NCI-H1694 (cell line): Measurements from ENCODE around the gene PTPN5.
"Not testable (repeated sequence)": the region's sequence is repeated elsewhere in the genome, so short reads cannot be mapped to it uniquely, and the experiment has no call there.

Experiments
- DNase-seq: peaks from one replicate; lab custom pipeline; 2025; lab: John Stamatoyannopoulos, UW

PTPN5 gene

DNA sequence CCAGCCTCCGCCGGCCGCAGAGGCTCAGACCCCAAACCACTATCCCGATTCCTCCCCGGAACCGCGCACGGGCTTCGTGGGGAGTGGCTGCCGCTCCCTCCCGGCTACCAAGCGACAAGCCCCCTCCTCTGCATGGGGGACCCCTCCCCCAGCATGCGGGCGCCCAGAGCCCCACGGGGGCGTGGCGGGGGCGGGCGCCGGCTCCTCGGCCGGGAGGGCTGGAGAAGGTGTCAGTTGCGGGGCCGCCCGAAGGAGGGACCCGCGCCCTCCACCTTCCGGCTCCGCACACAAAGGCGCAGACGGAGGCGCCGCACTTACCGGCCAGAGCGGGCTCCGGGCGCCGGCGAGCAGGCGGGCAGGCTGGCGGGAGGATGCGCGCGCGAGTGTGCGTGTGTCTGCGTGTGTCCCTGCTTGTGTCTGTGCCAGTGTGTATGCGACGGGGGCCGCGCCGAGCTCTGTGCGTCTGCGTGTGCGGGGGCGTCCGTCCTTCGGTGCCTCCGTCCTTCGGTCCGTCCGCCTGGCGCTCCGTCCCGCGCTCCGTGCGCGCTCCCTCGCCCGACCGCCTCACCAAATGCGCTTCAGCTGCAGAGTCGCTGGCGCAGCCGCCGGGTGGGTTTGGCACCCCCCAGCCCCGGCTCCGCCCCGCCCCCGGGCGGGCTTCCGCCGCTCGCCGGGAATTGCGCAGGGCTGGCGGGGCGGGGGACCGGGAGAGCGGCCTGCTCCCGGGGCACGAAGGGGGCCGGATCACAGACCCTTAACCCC, at the start of gene PTPN5:
Gene PTPN5 (minus strand): TSS at position 592 of the 762 bp plus-strand sequence. CDS start 19,840 bp downstream, outside the sequence.
- no peak for DNase-seq

DNA sequence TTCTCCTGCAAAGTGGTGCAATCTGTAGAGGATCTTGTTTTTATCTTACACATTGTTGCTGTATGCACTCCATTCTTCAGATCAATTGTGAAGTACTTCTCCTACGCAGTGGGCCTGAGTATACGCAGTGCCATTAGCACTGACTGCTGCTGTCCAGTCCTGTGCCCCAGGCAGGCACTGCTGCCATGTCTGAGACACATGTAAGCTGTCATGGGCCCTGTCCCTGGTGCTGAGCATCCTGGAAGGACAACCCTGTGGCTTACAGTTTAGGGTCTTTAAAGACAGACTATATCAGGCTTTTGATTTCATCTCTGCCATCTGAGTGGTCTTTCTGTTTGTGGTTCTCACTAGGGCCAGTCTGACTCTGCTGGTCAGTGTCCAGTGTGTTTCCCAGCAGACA, 44.8 kb upstream of the PTPN5 start:
- no peak for DNase-seq

DNA sequence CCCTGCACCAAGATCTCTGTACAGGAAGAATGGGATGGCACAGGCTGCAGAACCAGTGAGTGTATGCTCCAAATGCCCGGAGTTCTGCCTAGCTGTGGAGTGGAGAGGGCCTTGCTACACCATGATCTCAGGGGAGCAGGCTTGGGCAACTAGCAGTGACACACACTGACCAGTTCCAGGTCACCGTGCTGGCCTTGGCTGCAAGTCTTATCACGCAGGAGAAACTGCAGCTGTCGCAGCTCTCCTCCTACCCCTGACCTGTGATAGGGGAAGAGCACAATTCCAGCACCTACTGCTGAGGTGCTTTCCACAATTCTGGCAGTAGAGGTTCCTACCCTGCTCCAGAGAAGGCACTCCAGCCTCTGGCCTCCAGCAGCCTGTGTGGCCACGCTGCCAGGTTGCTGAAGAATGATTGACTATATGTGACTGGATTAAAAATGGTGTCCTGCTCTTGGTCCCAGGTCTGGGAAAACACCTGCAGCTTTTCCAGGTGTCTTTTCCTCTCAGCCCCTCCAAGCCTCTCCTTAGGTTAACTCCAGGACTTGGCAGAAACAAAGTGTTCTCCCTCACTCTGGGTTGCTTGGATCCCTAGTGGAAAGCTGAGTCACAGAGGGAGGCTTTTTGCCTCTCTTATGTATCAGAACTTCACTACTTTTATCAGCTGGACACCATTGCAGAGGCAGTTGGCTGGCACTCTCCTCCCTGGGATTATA, 43.3 kb upstream of the PTPN5 start:
- DNase-seq = no peak

GRCh38 chr11:18820160-18820559, 28.6 kb upstream of the PTPN5 start:
- not testable (repeated sequence) for DNase-seq

GRCh38 chr11:18804199-18804999, 12.8 kb upstream of the PTPN5 start:
- no peak for DNase-seq

GRCh38 chr11:18802381-18803257, 11.0 kb upstream of the PTPN5 start:
- peak; percentile 22 for DNase-seq

- no peak for DNase-seq
These were observed 7.3 kb upstream of the PTPN5 start for GRCh38 chr11:18798799-18799469.

- no peak for DNase-seq
These were observed 3.4 kb upstream of the PTPN5 start for GRCh38 chr11:18794956-18795355.

DNA sequence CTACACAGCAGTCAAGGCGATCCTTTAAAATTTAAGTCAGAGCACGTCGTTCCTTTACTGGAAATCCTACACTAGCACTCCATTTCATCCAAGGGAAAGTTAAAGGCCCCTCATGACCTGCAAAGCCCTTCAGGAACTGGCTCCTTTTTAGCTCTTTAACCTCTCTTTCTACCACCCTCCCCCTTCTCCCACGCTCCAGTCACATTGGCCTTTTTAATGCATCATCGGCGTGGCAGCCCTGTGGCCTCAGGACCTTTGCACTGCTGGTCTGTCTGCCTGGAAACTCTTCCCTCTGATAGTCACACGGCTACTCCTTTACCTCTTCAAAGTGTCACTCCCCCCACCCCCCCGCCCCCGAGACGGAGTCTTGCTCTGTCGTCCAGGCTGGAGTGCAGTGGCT, 1.2 kb upstream of the PTPN5 start:
- DNase-seq = no peak

DNA sequence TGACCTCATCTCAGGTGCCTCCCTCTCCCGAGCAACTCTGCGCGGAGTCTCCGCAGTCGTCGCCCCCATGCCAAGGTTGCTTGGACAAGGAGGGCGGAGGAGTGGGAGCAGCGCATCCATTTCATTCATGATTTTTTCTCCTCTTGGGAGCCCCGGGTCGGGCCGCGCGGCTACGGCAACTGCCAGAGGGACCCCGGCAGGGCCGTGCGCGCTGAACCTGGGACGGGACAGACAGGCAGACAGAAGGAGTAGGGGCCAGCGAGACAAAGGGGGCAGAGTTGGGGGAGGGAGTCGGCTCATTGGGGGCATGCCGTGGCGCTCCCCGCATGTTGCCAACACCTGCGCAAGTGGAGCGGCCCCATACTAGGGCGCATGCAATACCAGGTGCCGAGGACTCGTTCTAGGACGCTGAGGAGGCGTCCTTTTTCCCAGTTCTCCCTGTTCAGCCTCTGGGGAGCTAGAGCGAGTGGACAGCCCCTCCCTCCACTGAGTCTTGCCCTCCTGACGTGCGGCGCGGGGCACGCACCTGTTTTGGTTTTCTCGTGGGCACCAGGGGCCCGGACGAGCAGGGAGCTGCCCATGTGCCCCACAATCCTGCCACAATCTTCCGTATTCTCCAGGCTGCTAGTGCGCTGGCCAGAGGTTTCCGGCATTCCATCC, 501 bp upstream of the PTPN5 start:
- no peak for DNase-seq

- DNase-seq = no peak
These were observed 753 bp downstream of the PTPN5 start for GRCh38 chr11:18790883-18791206.

- DNase-seq = no peak
These were observed 1.7 kb downstream of the PTPN5 start for GRCh38 chr11:18789942-18790341.

DNA sequence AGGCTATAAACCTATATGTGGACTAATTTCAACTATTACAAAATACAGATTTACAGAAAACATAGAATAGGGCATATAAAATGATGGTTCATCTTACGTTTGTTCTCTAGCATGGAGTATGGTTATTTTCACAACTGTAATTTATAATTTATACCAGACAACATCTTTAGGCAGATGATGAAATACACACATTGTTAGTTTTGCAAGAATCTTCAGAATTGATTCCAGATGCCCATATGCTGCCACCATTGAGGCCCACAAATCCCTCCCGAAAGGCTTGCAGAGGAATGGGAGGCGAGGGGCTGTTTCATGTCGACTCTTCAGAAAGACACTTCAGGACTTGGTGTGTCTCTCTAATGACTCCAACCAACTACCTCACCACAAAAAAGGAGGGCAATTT, 6.2 kb downstream of the PTPN5 start:
- no peak for DNase-seq

DNA sequence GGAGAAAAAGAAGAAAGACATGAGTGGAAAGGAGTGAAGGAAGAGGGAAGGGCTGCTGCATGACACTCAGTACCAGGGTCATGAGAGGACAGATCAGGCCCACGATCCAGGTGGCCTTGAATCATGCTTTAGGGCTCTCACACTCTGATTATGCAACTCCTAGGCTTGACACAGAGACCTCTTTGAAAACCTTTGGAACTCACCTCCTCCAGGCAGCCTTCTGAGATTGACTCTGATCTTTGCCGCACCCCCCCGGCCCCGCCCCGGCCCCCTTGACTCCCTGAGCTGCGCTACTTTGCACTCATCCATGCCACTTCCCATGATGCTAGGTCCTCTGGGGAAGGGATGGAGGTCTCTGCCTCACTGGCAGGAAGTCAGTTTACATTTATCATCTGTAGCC, 10.7 kb downstream of the PTPN5 start:
- DNase-seq = no peak

- no peak for DNase-seq
These were observed 11.3 kb downstream of the PTPN5 start for GRCh38 chr11:18780329-18780728.

- no peak for DNase-seq
These were observed 13.1 kb downstream of the PTPN5 start for GRCh38 chr11:18778468-18778867.

GRCh38 chr11:18776324-18776723, 15.3 kb downstream of the PTPN5 start:
- DNase-seq = no peak

DNA sequence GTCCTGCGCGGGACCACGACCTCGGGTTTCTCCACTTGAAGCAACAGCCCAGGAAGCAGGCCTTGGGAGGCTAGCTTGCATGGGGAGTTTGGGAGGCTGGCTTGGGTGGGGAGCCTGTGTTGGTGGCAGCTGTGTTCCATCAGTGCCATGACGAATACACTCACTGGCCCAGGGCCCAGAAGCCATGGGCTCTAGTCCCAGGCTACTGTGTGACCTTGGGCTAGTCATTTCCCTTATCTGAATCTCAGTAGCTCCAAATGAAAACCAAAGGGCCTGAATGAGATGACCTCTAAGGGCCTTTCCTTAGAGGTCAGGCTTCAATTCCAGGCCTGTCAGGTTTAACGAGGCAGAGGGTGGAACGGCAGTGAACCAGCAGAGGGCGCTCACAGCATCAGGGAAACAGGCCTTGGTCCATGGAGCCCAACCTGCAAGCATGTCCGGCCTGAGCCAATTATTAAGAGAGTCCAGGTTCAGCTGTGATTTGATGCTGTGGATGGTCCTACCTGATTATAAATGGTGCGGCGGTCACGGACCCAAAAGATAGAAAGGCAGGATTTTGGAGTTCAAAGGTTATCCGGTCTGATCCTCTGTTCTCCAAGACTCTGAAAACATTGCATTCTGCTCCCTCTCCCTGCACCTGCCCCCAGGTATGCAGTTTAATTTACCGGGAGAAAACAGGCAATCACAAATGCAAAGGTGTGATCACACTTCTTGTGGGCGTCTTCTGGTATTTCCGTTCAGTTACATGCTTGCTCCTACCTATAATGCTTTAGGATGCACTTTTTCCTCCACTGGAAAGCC, 15.9 kb downstream of the PTPN5 start:
- peak; percentile 12 for DNase-seq

- DNase-seq = no peak
These were observed 16.8 kb downstream of the PTPN5 start for GRCh38 chr11:18774801-18775200.

GRCh38 chr11:18773681-18774080, 17.9 kb downstream of the PTPN5 start:
- no peak for DNase-seq
